Erythroblast (primary cell): ENCODE results near the gene NFKBIE.

Source experiments
- GATA1 ChIP-seq: IDR thresholded peaks from 2 replicates; pipeline ENCODE4 v1.6.1; 2011; ENCODE audit warnings: low read depth, mild to moderate bottlenecking, control low read depth, low read length, moderate library complexity
- POLR2A ChIP-seq: IDR thresholded peaks from 2 replicates; pipeline ENCODE4 v1.6.1; 2011; ENCODE audit warnings: mild to moderate bottlenecking, low read length

DNA sequence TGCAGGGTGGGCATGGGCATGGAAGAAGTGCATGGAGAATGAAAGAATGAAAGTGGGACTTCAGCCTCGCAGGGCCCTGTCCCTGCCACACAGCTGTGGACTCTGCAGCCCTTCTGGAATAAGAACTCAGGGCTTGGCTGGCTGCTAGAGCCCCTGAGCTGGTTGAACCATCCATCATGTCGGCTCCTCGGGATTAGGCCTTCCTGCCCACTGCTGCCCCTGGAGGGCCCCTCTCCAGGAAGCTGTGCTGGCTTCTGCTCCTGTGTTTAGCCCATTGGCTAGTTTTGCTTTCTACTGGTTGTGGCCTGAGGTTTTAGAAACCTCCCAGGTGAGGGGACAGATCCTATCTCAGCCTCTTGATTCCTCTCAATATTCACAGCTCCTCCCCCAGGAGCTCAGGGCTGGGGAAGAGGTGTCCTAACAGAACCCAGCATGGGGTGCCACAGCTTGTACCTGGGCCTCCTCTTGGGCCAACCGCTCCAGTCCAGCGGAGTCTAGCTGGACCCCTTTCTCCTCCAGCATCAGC, 39.9 kb upstream of the NFKBIE start:
- TF ChIP-seq POLR2A (no peak), GATA1 (no peak)
